Measurements from ENCODE around the gene NR0B2.
A peak's percentile ranks its signal among the peaks of the same experiment; 100 is the strongest.
"Not testable (repeated sequence)": the region's sequence is repeated elsewhere in the genome, so short reads cannot be mapped to it uniquely, and the experiment has no call there.

NR0B2 gene, protein sequence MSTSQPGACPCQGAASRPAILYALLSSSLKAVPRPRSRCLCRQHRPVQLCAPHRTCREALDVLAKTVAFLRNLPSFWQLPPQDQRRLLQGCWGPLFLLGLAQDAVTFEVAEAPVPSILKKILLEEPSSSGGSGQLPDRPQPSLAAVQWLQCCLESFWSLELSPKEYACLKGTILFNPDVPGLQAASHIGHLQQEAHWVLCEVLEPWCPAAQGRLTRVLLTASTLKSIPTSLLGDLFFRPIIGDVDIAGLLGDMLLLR

DNA sequence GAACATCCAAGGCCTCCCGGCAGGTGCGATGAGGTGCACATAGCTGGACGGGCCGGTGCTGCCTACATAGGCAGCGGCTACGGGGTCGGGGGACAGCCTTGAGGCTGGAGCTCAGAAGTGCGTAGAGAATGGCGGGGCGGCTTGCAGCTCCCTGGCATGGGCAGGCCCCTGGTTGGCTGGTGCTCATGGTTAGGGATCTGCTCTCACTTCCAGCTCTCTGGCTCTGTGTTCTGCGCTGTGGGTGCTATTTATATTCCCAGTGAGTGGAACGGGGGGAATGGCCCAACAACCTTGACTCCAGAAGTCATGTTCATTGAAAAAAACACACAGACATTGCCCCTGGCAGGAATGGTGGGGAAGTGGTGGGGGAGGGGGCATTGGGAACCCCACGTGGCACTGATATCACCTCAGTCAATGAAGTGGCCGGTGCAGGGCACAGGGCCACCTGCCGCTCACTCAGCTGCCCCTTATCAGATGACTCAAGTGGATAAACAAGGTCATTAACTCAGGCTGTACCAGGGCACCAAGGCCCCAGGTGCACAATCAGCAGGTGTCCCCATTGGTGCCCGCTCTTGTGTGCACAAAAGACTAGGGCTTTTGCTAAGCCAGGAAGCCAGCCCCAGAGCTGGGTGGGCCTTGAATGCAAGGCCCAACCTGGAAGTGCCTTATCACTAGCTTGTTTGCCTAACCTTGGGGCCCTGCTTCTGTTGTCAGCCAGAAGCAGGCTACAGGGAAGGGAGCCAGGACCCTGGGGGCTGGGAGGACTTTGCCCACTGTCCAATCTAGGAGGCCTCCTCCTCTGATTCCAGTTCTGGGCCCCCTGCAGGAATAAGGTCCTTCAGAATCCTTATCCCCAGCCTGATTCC, at the start of gene NR0B2:
TSS of gene NR0B2 (minus strand) at position 222 of the 866 bp plus-strand sequence. CDS start at position 187, 35 bp downstream.
- peak; percentile 81 for DNase-seq

GRCh38 chr1:26961826-26962225, 48.1 kb upstream of the NR0B2 start:
- no peak for DNase-seq

DNA sequence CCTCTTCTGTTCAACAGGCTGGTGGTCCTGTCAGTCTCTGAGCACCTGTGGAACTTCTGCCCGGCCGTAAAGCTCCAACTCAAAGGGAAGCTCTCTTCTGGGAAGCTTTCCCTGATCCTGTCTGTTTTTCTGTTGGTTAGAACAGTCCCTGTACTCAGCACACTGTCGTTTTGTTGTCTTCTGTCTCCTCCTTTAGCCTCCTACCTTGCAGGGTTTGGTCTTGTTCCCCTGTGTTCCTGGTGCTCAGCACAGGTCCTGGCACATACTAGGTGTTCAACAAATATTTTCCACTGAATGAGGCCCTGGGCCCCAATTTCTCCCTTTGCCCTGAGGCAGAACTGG, 46.8 kb upstream of the NR0B2 start:
- DNase-seq, result no peak

DNA sequence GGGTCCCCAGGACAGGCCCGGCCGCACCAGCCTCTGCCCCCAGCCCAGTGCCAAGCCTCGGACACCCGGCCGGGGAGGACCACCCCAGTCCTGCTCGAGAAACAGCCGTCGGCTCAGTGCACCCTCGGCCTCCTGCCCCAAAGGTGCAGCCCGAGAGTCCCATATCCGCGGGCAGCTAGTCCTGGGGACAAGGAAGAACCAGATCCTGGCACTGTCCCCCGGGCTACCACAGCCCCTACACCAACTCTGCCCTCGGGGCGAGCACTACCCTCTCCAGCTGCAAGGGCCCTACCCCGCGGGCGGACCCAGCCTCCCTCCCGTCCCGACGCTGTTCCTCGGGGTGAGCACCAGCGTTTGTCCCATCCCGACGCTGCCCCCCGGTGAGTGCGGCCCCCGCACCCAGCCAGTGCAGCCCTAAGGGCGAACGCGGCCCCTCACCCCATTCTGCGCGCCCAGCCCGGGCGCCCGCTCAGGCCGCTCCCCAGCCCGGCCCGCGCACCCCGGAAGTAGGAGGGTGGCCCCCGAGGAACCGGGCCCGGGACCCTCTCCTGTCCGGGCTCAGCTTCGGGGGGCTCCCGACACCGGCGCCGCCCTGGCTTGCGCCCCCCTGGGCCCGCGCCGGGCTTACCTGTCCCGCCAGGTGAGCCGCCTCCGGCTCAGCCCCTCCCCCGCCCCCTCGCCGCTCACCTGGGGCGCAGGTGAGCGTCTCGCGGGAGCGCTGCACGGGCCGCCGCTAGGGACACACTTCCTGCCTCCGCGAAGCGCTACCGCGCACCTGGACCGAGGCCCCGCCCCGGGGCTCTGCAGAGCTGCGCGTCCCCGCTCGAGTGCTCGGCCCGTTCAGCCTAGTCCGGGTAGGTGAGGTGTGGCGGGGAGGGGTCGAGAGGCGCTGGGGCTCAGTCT, 46.2 kb upstream of the NR0B2 start, which contains the start of gene KDF1:
TSS of gene KDF1 (minus strand) at position 747 of the 903 bp plus-strand sequence. CDS start 8,088 bp downstream, outside the sequence.
- no peak for DNase-seq

DNA sequence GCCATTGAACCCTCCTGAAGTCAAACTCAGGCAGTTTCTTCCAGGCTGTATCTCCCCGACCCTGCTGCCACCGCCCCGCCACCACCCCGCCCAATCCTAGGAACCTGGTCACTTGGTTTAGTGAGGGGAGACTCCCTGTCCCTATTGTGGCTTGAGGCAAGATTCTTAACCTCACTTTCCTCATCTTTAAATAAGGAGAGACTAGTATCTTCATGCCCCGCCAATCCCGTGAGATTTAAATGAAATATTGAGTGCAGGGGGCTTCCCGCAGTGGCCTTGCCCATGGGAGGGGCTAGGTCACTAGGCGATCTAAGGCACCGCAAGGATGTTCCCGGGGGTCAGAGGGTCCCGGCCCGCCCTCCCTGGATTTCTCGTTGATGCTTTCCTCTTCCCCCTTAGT, 45.5 kb upstream of the NR0B2 start:
- no peak for DNase-seq

DNA sequence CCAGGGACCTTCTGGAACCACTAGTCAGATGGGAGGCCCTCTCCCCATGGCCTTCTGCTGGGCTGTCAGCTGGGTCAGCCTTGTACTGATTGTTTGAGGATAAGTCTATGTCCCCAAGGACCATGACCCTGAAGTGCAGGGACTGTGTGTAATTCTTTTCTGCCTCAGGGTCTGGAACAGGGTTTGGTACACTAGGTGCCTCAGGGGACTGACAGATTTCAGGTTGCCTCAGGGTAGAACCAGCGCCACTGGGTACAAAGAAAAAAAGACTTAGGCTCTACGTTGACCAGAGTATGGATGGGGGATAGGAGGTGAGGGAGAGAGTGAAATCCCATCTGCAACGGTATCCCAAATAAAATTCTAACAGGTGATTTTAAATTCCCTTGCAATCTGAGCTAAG, 43.5 kb upstream of the NR0B2 start:
- no peak for DNase-seq

DNA sequence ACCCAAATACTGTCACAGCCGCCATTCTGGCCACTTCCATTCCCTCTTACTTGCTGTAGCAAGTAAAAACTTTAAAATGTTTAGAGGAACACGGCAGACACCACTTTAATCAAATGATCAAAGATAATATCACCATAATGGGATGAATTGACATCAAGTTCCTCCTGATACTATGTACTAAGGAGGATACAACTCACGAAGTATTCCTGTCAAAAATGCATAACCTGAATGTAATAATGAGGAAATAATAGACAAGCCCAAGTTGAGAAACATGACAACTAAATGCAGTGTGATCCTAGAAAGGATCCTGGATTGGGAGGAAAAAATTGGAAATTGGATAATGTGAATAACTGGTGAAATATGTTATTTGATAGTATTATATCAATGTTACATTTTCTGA, 42.5 kb upstream of the NR0B2 start:
- DNase-seq, result no peak

- no peak for DNase-seq
Observed at GRCh38 chr1:26953374-26953773, 39.6 kb upstream of the NR0B2 start.

GRCh38 chr1:26951821-26952497, 38.2 kb upstream of the NR0B2 start:
- peak; percentile 50 for DNase-seq

GRCh38 chr1:26951216-26951615, 37.4 kb upstream of the NR0B2 start:
- DNase-seq, result no peak

DNA sequence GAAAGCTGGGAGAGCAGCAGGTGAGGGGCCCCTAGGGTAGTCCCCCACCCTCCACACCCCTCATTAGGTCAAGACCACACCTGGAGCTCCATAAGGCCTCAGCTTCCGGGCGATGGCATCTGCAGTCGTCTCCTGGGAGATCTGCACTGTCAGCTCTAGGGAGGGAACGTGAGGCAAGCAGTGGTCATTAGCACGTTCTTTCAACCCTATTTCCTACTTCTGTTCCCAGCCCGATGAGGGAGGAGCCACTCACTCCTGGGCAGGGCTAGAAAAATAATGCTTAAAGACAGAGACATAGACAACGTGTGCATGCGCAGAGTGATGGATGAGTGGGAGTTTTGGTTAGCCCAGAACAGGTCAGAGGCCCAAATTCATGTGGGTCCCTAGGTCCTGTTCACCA, 36.8 kb upstream of the NR0B2 start:
- no peak for DNase-seq

DNA sequence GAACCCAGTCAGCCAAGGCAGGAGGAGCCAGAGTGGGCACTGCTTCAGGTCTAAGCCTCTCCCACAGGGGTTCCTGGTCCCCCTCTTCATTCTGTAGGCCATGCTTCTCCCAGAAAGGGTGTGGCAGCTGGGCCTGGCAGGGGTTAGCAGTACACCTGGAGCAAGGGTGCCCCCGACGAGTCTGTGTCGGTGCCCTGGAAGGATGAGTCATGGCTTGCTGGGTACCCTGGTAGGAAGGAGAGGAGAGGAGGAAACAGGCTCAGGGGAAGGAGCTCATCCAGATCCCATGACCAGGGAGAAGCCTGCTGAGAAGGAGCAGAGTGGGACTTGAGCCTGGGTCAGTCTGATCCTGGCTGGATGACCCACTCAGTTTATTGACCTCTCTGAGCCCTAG, 36.1 kb upstream of the NR0B2 start:
- DNase-seq, result no peak

DNA sequence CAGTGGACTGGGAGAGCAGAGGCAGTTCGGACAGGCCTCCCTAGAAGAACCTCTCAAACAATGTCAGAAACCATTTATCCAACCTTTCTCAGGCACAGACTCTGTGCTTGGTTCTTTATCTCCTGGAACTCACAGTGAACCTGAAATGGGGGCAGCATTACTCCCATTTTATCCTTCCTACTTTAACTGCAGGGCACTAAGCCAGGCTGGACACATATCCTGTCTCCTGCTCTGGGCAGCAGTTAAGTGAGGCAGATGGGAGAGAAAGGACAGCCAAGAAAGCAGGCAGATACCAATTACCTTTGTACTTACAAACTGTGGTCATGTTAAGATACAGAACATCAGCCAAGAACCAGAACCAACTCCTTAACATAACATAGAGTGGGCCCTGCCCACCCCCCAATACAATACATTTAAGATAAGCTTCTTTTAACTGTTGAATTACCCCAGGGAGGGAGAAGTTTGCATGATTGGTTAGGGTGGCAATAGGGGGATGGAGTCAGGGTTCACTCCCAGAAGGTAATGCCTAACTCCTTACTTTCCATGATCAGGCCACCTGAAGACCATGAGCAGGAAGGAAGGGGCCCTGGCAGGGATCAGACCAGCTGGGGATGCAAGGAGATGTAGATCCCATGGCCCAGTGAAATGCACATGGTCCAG, 35.6 kb upstream of the NR0B2 start:
- no peak for DNase-seq

DNA sequence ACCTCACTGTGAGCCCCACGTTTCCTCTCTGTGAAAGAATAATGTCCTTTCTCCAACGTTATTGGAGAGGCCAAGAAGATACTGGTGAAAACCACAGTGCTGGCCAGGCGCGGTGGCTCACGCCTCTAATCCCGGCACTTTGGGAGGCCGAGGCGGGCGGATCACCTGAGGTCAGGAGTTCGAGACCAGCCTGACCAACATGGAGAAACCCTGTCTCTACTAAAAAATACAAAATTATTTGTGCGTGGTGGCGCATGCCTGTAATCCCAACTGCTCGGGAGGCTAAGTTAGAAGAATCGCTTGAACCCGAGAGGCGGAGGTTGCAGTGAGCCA, 34.9 kb upstream of the NR0B2 start:
- not testable (repeated sequence) for DNase-seq

DNA sequence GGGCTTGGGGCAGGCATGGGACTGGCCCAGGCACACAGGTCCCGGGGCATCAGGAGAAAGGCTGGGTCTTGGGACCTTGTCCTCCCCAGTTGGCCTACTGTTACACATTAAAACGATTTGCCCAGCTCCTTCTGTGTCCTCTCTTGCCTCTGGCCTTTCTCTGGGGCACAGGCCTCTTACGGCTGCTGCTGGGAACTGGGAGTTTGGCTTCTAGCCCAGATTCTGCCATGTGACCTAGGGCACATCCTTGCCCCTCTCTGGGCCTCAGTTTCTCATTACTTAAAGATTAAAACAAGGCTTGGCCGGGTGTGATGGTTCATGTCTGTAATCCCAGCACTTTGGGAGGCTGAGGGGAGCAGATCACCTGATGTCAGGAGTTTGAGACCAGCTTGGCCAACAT, 32.5 kb upstream of the NR0B2 start:
- DNase-seq, result no peak

- DNase-seq, result no peak
Observed at GRCh38 chr1:26945728-26946127, 32.0 kb upstream of the NR0B2 start.

- no peak for DNase-seq
Observed at GRCh38 chr1:26945138-26945537, 31.4 kb upstream of the NR0B2 start.

- no peak for DNase-seq
Observed at GRCh38 chr1:26942656-26943055, 28.9 kb upstream of the NR0B2 start.

- no peak for DNase-seq
Observed at GRCh38 chr1:26941311-26941710, 27.5 kb upstream of the NR0B2 start.

GRCh38 chr1:26938659-26939025, 24.9 kb upstream of the NR0B2 start:
- DNase-seq, result no peak

DNA sequence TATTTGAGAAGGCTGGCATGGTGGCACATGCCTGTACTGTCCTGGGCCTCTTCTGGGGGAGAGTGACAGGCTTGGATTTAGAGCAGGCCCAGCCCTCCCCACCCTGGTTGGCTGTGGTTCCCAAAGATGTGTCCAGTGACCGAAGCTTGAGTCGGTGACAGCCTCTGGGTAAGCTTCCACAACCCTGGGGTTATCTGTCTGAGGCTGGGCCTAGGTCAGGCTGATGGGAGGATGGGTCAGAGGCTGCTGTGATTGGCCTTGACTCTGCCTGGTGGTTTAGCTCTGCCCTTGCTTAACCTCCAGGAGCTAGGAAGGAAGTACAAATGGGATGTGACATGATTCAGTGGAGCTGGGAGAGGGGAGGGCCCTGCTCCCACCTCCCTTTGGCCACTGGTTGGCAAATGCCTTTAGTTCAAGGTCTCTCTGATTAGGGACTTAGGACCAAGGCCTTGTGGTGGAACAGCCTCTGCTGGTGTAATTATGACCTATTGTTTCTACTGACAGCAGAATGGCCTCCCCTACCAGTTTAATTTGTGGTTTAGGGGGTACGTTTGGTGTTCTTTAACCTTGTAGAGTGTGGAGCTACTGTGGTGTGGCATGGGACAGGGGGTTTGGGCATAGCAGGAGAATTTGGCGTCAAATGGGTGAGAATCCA, 24.4 kb upstream of the NR0B2 start:
- DNase-seq, result no peak

DNA sequence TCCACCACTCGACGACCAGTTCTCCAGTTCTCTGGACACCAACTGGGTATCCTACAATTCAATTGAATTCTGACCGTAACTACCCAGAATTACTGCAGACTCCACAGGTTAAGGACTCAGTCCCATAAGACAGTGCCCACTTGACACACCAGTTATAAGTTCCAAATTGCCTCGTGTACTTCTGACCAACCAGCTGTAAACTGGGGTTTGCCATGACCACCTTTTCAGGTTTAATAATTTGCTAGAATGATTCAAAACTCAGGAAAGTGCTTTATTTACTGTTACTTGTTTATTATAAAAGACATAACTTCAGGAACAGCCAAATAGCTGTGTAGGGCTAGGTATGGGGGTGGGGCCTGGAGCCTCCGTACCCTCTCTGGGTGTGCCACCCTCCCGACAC, 23.0 kb upstream of the NR0B2 start:
- DNase-seq, result no peak

Data from hematopoietic multipotent progenitor cell treated with erythropoietin and hydrocortisone succinate and interleukin-3 and kit ligand, for 6 days (in vitro differentiated cells).